Measurements from ENCODE around the gene JDP2.

- TF ChIP-seq GATA2 (IDR thresholded peaks at IDR 0.05; ENCODE audit: low read depth, low read length), result no peak
- TF ChIP-seq GATA3 (IDR thresholded peaks at IDR 0.05; ENCODE audit: low read depth, low read length), result no peak
These were observed 65.8 kb downstream of the JDP2 start for GRCh38 chr14:75493592-75494087.
